Heart left ventricle (tissue), 16 donors: ENCODE results near the gene LTK. TPM values are rescaled to one million over a fixed set of nuclear protein-coding genes. Genes with fewer than 3 reads are reported as not detected.

Experiments used
- ATAC-seq, 4 donors: fragments of 200-7000 bp; cut with Tn5 transposase; one replicate each; pipeline ENCODE4 v1.9.1; 2020 to 2022; ENCODE audit warnings: moderate library complexity in 4 of 4, mild to moderate bottlenecking in 3 of 4, moderate number of reproducible peaks in 1 of 4
- DNase-seq, 5 donors: peaks; one replicate each; pipeline ENCODE4 v3.0.0-alpha.2; 2020
- H3K27ac ChIP-seq, 12 donors: fragments of 200-600 bp; sonication (generic) in 4 of 12; one replicate each; pipeline versions ENCODE4 v1.5.0 to v1.8.0; 2016 to 2022; ENCODE audit warnings: mild to moderate bottlenecking in 2 of 12
- H3K27me3 ChIP-seq, 9 donors: fragments of 200-600 bp; sonication (generic) in 2 of 9; one replicate each; pipeline versions ENCODE4 v1.5.1 to v1.8.0; 2016 to 2022; ENCODE audit warnings: mild to moderate bottlenecking in 3 of 9
- H3K36me3 ChIP-seq, 9 donors: fragments of 200-600 bp; sonication (generic) in 2 of 9; one replicate each; pipeline versions ENCODE4 v1.5.0 to v1.8.0; 2018 to 2022; ENCODE audit warnings: mild to moderate bottlenecking in 2 of 9
- H3K4me1 ChIP-seq, 12 donors: fragments of 200-600 bp; sonication (generic) in 4 of 12; one replicate each; pipeline versions ENCODE4 v1.5.0 to v1.8.0; 2016 to 2022; ENCODE audit warnings: mild to moderate bottlenecking in 3 of 12
- H3K4me3 ChIP-seq, 12 donors: fragments of 200-600 bp; sonication (generic) in 4 of 12; one replicate each; pipeline versions ENCODE4 v1.5.0 to v1.8.0; 2017 to 2022; ENCODE audit warnings: mild to moderate bottlenecking in 9 of 12, moderate library complexity in 4 of 12
- H3K9me3 ChIP-seq, 12 donors: fragments of 200-600 bp; sonication (generic) in 4 of 12; one replicate each; pipeline versions ENCODE4 v1.5.0 to v1.8.0; 2016 to 2022; ENCODE audit warnings: mild to moderate bottlenecking in 1 of 12
- POLR2A ChIP-seq, 2 donors: fragments of 450-650 bp; IDR thresholded peaks; one replicate each; pipeline ENCODE4 v1.6.1; 2017; ENCODE audit warnings: antibody characterized with exemption in 2 of 2, mild to moderate bottlenecking in 2 of 2, moderate library complexity in 2 of 2
- WGBS, 4 donors: extraction: QIAGEN DNeasy Blood & Tissue Kit in 2 of 4; methylation state at CpG; one replicate each; pipeline versions ENCODE4 v1.1.5 to v1.1.7; 2013 to 2018; 5-methylcytosine and 5-hydroxymethylcytosine counted together
- intact Hi-C, 10 donors: fragments of 100-400 bp; cut with DNase I; formaldehyde crosslinking; loops; one replicate each; pipeline versions ENCODE4 v1.11.1 to v1.14.2; 2022
- polyA plus RNA-seq, 2 donors: library from polyadenylated mRNA; stranded (reverse); fragments of 200-250 nt; gene quantifications; one replicate each; pipeline ENCODE4 v1.2.3, GENCODE V29; 2013
- total RNA-seq, 9 donors: library from RNA; depleted of rRNA in 2 of 9; stranded (reverse); fragments of >200 nt in 2 of 9; fragmentation: NEBNext Ultra II Directional in 3 of 9; extraction: Animal tissue kit (Norgen Biotek cat#: 25700) in 3 of 9; gene quantifications; one replicate each; pipeline versions ENCODE4 v1.1.0 to v1.2.4, GENCODE V29; 2016 to 2023
- TF ChIP-seq, protein P1 (sequence below), 12 donors: fragments of 200-600 bp; sonication (generic) in 4 of 12; IDR thresholded peaks; one replicate each; pipeline versions ENCODE4 v1.5.0 to v1.8.0; 2018 to 2022; ENCODE audit warnings: antibody characterized with exemption in 12 of 12, mild to moderate bottlenecking in 5 of 12
- donor health status: ischemic (EF 13 %, LVEDD 7.1; RV severe dilation, severe dysfunction).
- donor health status: healthy with polysubstance abuse.
- donor health status: DM: no; HTN: yes; CAD: no.
- donor health status: DM: no; HTN: no; CAD: no.
- donor health status: ischemic (EF 25% LVEDD 6.9; RV normal size, moderate dysfunction).
- donor health status: ischemic (EF 25% LVEDD 5.7; RV mildly dilated, moderate dysfunction).
- donor health status: healthy.
- donor health status: DM: yes; HTN: yes; CAD: no.
- donor health status: ischemic (EF 35%, LVEDD 5.7; RV mildly dilated, moderate dysfunction).
- donor health status: nonischemic (EF 11% LVEDD 7.7; RV severe dilation, severe dysfunction).
- donor health status: DM: yes; HTN: yes; CAD: no.
- donor health status: PGD.
- donor health status: ischemic (EF 29% LVEDD 5.4; RV normal size, mild dysfunction).
- donor health status: nonischemic (EF 23%, LVEDD 6.1; RV moderate dilation, normal function).

Gene LTK
- total and polyA plus RNA-seq, 11 donors: 0.14 to 1.6 (median 0.36) TPM

DNA sequence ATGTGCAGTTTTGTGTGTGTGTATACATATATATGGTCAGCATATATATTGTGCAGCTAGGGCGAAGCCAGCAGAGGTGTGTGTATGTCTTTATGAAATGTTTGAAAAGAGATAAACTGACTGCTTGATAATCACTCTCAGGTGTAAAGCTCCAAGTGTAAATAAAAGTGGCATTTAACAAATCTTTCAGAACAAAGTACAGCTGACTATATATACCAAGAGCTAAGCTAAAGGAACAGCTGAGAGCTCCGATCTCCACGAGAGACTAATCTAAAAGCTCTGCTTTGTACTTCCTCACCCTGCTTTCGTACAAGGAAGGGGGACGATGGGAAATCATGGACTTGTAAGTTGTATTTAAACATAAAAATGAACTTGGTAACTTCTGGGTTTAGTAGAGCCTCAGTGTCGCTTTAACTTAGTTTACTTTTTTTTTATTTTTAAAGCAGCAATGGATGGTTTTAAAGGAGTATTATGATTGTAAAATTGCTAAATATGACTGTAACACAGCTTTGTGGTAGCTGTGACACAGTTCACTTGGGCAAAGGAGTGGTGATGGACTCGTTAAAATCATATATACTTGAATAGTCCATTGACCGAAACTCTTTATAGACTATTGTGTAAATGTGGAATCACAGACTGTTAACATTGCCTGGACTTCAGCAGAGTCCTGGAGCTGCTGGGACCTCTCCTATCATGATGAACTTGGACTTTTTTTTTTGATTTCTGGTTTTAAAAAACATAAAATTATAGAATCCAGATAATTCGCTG lies 31.3 kb downstream of the LTK start:
- no peak for ATAC-seq
- no peak overlapping the region for H3K4me3 ChIP-seq
- intact Hi-C loops: no loop called here
- WGBS, 4 donors: 95 to 97% (median 97%) methylated on average over 9 of the region's 9 CpGs
- TF ChIP-seq POLR2A (IDR thresholded peaks at IDR 0.05): no peak
- TF ChIP-seq, protein P1, sequence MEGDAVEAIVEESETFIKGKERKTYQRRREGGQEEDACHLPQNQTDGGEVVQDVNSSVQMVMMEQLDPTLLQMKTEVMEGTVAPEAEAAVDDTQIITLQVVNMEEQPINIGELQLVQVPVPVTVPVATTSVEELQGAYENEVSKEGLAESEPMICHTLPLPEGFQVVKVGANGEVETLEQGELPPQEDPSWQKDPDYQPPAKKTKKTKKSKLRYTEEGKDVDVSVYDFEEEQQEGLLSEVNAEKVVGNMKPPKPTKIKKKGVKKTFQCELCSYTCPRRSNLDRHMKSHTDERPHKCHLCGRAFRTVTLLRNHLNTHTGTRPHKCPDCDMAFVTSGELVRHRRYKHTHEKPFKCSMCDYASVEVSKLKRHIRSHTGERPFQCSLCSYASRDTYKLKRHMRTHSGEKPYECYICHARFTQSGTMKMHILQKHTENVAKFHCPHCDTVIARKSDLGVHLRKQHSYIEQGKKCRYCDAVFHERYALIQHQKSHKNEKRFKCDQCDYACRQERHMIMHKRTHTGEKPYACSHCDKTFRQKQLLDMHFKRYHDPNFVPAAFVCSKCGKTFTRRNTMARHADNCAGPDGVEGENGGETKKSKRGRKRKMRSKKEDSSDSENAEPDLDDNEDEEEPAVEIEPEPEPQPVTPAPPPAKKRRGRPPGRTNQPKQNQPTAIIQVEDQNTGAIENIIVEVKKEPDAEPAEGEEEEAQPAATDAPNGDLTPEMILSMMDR (IDR thresholded peaks at IDR 0.05): no peak
- peaks cover 0 to 12% (median 0%) of the 10 kb centered on the region in 12 donors for H3K4me1 ChIP-seq
- H3K27me3 ChIP-seq: no peaks in the 10 kb centered on the region
- H3K9me3 ChIP-seq: no peaks in the 10 kb centered on the region
- H3K36me3 ChIP-seq: peaks cover 5 to 64% (median 56%) of the 10 kb centered on the region in 9 donors
- no peak for DNase-seq
- H3K27ac ChIP-seq: no peak overlapping the region

DNA sequence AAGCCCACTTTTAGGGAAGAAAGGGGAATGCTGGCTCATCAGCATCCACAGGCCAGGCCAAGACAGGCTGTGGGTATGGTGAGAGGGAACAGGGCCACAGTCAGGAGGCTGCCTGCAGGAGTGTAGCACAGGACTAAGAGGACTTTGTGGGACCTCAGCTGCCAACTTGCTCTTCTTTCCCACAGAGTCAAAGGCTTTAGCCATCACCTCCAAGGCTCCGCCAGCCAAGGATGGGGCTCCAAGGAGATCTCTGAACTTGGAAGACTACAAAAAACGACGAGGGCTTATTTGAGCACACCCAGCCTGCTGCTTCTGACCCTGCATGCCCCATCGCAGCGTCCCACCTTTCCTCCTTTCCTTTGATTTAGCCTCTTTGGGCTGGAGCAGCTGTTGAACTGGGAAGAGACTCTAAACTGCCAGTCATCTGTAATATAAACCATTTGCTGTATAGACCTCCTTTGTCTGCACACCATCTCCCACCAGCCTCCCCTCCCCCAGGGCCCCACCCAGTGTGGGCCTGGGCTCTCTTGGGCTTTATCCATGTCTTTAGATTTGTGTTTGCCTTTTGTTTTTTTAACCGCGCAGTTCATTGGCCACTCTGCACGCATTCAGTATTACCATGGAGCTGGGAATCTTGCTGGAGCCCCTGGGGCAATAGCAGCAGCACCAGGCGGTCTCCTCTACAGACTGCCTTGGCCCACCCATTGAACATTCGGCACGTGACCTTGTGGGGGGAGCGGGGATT lies 33.1 kb downstream of the LTK start:
- TF ChIP-seq POLR2A (IDR thresholded peaks at IDR 0.05): no peak
- TF ChIP-seq, protein P1 (IDR thresholded peaks at IDR 0.05): no peak
- peaks cover 0 to 12% (median 0%) of the 10 kb centered on the region in 12 donors for H3K4me1 ChIP-seq
- DNase-seq (no peak), ATAC-seq (no peak)
- no peak overlapping the region for H3K4me3 ChIP-seq
- 96% methylated on average over 12 of the region's 12 CpGs for WGBS, 4 donors
- intact Hi-C loops: no loop called here
- H3K9me3 ChIP-seq: no peaks in the 10 kb centered on the region
- H3K36me3 ChIP-seq: peaks cover 8 to 82% (median 74%) of the 10 kb centered on the region in 9 donors
- H3K27me3 ChIP-seq: no peaks in the 10 kb centered on the region
- no peak overlapping the region for H3K27ac ChIP-seq

DNA sequence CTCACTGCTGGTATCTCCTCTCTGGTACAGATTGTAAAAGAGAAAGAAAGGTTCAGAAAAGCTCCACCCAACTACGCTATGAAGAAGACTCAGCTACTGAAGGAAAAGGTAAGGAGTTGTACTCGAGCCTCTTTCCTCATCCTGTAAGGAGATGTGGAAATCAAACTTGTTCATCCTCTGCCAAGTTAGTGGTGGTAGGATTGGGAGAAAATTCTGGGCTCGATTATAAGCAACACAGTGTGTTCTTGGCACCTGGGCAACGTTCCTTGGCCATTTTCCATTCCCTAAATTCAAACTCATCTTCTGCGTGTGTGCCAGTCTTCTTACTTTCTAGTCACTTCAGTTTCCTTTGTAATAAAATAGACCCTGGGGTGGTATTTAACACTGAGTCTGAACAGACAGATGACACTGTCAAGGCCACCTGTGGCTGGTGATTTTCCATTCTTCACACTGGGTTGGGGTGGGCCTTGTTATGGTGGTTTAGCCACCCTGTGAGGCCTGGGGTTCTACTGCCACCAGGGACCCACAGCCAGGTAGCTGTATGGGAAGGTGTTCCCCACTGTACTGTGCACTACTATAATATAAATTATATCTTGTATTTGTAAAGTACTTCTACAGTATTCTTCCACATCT lies 37.1 kb downstream of the LTK start:
- H3K4me3 ChIP-seq: no peak overlapping the region
- peak overlapping the region in 8 of 12 donors; percentile 5 to 69 (median 36) for H3K27ac ChIP-seq
- peaks cover 0 to 9% (median 0%) of the 10 kb centered on the region in 12 donors for H3K4me1 ChIP-seq
- H3K27me3 ChIP-seq: no peaks in the 10 kb centered on the region
- peaks cover 8 to 100% (median 98%) of the 10 kb centered on the region in 9 donors for H3K36me3 ChIP-seq
- intact Hi-C loops: loop anchor here in 1 of 10 donors (10.0 kb wide), 1 partner anchor 338 kb away; no protein-coding TSS in a partner anchor
- H3K9me3 ChIP-seq: no peaks in the 10 kb centered on the region
- 75 to 88% (median 82%) methylated on average over 5 of the region's 5 CpGs for WGBS, 4 donors
- ATAC-seq (peak in 1 of 4 donors; percentile 5), DNase-seq (no peak)
- TF ChIP-seq, protein P1 (IDR thresholded peaks at IDR 0.05): no peak
- no peak for TF ChIP-seq POLR2A (IDR thresholded peaks at IDR 0.05)
